ENCODE measurements around the gene BORCS6. TPM values are rescaled to one million over a fixed set of nuclear protein-coding genes. Genes with fewer than 3 reads are reported as not detected.

Gene BORCS6
- total and polyA plus RNA-seq, 2 of the 13 experiments (the other 11 are each of a cell fraction or from before 2014, with no cell fraction given), result 2.0 to 5.1 TPM

- no peak for TF ChIP-seq RNF219 (CRISPR knock-in tag; IDR thresholded peaks at IDR 0.05)
- TF ChIP-seq MIXL1 (CRISPR knock-in tag; IDR thresholded peaks at IDR 0.05), result peak; percentile 38; the same call in 1 of the 2 replicates
- no peak for TF ChIP-seq SYNCRIP (IDR thresholded peaks at IDR 0.05; ENCODE audit: insufficient read depth, low read depth, low read length)
- no peak for TF ChIP-seq ZNF251 (CRISPR knock-in tag; IDR thresholded peaks at IDR 0.05)
- 0 out of 2 replicates have a peak, but pooled peaks have one; percentile 44 for TF ChIP-seq HOXA5 (CRISPR knock-in tag; IDR thresholded peaks at IDR 0.05)
- no peak for TF ChIP-seq POLR2A (IDR thresholded peaks at IDR 0.05; ENCODE audit: insufficient read depth in 1 of 2, low read depth in 2 of 2, low read length in 2 of 2)
- no peak for TF ChIP-seq ZNF639 (CRISPR knock-in tag; conservative IDR thresholded peaks at IDR 0.05)
- no peak for TF ChIP-seq TOE1 (CRISPR knock-in tag; IDR thresholded peaks at IDR 0.05)
- no peak for TF ChIP-seq CSRNP1 (CRISPR knock-in tag; IDR thresholded peaks at IDR 0.05)
- TF ChIP-seq POGZ (CRISPR knock-in tag; IDR thresholded peaks at IDR 0.05), result peak; percentile 65; the same call in 1 of the 2 replicates
- no peak for TF ChIP-seq MYNN (CRISPR knock-in tag; IDR thresholded peaks at IDR 0.05; ENCODE audit: low read depth)
- peak; percentile 68; the same call in 1 of the 2 replicates for TF ChIP-seq KDM5B (CRISPR knock-in tag; IDR thresholded peaks at IDR 0.05; ENCODE audit: borderline replicate concordance)
- TF ChIP-seq FLYWCH1 (CRISPR knock-in tag; IDR thresholded peaks at IDR 0.05), result no peak
- TF ChIP-seq CBX2 (IDR thresholded peaks at IDR 0.05; ENCODE audit: low read depth, low read length), result no peak
- TF ChIP-seq CBX2 (CRISPR knock-in tag; IDR thresholded peaks at IDR 0.05; ENCODE audit: low read depth), result no peak
- TF ChIP-seq PBX3 (CRISPR knock-in tag; IDR thresholded peaks at IDR 0.05; ENCODE audit: borderline replicate concordance), result no peak
- peak; percentile 95 for TF ChIP-seq ZMYM2 (CRISPR knock-in tag; IDR thresholded peaks at IDR 0.05)
- TF ChIP-seq MLXIP (CRISPR knock-in tag; IDR thresholded peaks at IDR 0.05; ENCODE audit: borderline replicate concordance), result no peak
- no peak for TF ChIP-seq SRY (CRISPR knock-in tag; IDR thresholded peaks at IDR 0.05)
- peak; percentile 85; the same call in 1 of the 2 replicates for TF ChIP-seq SMAD3 (CRISPR knock-in tag; IDR thresholded peaks at IDR 0.05)
- TF ChIP-seq RAD51 (IDR thresholded peaks at IDR 0.05; ENCODE audit: borderline replicate concordance), result no peak
Observed at GRCh38 chr17:8212312-8213180, 22.6 kb upstream of the BORCS6 start (continued).

Data from HepG2 (cell line).